Hindlimb muscle (tissue), 1 donor: ENCODE data around the gene ATP2B2. TPM values are rescaled to one million over a fixed set of nuclear protein-coding genes. Genes with fewer than 3 reads are reported as not detected.

Experiments used
- DNase-seq: peaks from one replicate; pipeline ENCODE4 v3.0.0-alpha.2; 2013
- polyA plus RNA-seq: library from polyadenylated mRNA; unstranded; fragments of 120-200 nt; gene quantifications from one replicate; pipeline ENCODE4 v1.2.1, GENCODE V29; 2013; ENCODE audit not compliant: insufficient read length

ATP2B2 gene
- polyA plus RNA-seq, 1 donor, result 7.1 TPM

DNA sequence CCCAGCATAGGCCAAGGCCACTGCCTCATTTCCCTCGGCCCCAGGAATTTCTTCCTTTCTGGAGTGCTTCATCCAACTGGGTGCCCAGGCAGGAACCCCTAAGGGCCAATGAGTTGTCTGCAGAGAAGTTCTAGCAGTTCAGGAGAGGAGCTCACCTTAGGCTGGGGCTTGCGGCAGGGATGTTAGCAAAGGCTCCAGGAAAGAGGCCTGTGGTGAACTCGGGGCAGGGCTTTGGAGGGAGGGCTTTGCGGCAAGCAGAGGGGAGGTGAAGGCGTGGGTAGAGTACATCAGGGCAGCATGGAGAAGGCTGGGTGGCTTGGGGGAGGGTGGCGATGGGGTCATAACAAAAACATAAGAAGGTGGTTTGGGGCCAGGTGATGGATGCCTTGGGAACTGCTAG lies 213.7 kb downstream of the ATP2B2 start:
- no peak for DNase-seq

DNA sequence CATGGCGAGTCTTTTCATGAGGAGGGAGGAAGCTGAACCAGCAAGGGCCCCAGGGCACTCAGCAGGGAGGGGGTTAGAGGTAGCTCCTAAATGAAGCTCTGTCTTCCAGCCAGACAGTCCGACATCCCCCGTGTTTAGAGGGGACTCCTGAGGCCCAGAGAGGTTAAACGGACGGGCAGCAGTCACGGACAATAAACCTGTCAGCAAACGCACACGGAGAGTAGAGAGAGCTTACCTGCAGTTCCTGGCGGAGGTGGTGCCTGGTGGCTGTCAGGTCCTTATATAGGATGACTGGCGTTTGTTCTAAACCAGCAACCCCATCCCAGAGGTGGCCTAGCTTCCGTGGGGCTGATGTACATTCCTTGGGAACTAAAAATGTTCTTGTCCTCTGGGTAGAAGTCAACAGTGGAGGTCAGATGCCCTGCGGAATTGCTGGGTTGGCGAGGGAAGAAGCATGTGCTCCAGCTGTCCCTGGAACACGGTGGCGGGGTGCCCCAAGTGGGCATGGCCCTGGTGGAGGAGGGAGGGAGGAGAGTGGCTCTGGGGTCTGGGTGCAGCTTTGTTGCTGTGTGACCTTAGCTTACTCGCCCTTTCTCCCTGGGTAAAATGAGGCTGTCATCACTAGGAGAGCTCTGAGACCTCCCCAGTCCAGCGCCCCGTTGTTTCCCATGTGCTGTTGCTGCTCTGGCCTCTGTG lies 214.8 kb downstream of the ATP2B2 start:
- DNase-seq, result no peak

DNA sequence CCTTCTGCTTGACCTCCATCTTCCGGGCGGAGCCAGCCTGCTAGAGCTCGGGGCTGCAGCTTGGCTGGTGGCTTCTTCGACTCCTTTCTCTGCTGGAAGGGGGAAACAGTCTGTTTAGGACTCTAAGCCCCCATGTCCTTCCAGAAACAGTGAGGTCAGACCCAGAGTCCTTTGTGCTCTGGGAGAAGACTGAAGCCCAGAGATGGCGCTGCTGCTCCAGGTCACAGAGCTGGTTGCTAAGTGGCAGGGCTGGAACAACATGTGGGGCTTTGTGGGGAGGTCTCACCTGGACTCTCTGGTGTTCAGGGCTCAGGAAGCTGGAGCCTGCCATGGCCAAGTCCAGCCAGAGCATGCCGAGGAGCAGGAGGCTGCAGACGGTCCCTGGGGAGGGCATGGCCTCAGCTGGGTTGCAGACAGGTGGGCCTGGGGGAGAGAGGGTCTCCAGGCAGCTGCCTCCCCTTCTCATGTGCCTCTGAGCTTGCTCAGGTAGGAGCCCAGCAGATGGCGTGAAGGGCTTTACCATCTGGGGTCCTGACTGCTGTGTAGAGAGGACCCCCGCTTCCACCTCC lies 215.5 kb downstream of the ATP2B2 start:
- no peak for DNase-seq

GRCh38 chr3:10289077-10289476 lies 216.3 kb downstream of the ATP2B2 start:
- DNase-seq, result no peak

- DNase-seq, result no peak
These were observed 216.8 kb downstream of the ATP2B2 start for GRCh38 chr3:10288575-10288960.

DNA sequence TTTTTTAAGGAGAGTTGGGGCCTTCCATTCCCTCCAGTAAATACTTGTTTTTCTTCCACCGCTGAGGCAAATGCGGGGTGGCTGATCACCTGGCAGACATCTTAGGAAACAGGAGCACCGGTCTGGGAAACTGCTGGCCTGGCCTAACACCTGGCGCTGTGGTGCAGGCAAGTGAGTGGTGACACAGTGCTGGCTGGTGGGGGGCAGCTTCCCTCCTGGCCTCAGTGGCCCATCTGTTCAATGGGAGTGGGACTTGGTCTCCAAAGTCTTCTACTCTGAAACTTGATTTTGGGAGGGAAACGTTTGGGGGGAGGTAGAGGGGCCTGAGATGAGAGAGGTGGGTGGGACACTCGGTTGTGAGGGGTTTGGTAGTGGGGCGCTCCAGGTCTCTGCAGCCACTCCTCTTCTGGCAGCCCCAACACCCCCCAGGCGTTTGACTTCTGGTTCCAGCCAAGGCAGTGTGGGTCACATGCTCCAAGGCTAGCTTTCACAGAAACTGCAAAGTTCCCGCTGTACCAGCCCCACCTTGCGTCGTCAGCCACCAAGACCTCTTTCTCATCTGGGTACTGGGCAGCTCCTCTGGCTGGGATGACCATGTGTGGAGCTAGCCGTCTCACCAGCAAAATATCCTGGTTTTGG lies 217.3 kb downstream of the ATP2B2 start:
- no peak for DNase-seq

GRCh38 chr3:10286596-10287295 lies 218.6 kb downstream of the ATP2B2 start:
- no peak for DNase-seq

GRCh38 chr3:10286133-10286524 lies 219.3 kb downstream of the ATP2B2 start:
- DNase-seq, result no peak

DNA sequence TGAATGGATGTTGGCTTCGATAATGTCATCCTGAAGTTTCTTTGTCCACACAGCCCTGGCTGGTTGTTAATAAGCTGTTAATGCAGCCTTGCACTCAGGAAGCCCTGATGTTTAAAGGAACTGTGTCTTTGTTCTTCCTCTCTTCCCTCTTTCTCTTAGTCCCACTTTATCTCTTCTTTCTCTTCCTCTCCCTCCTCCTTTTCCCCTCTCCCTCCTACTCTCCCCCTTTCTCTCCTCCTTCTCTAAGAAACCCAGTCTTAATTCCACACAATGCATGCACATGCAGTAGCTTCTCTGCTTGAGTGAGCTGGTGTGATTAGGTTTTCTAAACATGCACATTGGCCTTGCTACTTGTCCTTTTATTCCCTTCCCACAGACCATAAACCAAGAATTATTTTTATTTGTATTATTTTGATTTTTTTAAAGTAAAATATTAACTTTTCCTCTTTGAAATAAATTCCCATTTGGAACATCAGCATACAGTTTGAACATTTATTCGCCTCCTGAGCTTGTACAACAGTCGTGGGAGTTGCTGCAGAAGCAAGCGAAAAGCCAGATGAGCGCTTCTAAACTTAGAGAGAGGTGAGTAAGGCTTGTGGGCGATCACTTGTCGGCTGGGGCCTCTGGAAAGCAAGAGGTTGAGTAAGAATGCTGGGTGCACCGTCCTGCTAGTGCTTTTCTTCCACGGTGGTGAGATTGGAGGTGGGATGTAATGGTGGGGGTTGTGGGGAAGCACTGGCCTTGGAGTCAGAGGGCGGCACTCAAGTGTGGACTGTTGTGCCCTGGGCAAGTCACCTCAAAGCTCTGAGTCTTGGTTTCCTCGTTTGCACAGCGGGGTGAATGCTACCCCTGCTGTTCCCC lies 219.9 kb downstream of the ATP2B2 start:
- no peak for DNase-seq

DNA sequence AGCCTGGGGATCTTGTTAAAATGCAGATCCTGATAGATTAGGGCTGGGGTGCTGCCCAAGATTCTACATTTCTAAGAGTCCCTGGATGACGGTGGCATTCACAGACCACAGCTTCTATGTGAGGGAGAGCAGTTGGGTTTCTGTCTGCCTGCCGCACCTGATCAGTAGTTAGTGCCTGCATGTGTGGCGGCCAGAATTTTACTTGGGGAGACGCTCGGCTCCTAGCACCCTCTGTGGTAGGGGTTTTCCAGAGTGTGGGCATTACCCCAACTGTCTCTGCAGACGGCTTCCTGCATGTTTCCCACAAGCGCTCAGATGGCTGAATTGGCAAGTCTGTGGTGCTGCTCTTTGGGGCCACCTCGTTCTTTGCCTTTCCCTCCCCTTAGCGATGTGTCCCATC lies 220.9 kb downstream of the ATP2B2 start:
- no peak for DNase-seq

DNA sequence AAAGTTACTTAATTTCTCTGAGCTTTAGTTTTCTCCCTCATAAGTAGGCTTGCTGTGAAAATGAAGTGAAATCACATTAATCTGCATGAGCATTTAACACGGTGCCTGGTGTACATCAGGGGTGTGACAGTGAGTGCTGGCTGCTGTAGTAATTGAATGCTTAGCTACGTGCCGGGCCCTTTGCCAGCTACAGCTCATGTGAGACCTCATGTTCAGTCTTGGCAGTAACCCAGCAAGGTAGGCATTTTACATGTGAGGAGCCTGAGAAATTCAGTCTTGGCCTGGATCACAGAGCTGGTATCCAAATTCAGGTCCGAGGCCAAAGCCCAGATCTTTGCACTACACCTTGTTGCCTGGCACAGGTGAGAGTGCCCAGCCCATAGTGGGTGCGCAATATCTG lies 221.7 kb downstream of the ATP2B2 start:
- DNase-seq, result no peak

- DNase-seq, result no peak
These were observed 223.4 kb downstream of the ATP2B2 start for GRCh38 chr3:10281951-10282350.

DNA sequence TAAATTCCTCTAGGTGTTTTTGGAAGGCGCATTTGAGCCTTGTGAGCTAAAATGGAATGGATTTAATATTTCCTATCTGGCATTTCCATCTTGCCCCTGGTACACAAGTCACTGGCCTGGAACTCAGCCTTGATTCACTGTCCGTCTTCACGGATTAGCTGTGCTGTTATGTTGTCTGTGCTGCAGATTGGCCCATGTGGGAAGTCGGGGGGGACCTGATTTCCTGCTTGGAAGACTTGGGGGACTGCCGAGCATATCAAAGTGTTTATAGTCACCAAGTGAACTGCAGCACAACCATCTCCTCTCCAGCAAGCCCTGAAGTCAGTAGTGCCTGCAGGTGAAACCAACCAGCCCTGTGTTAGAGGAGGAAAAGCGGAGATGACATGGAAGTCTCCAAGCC lies 224.8 kb downstream of the ATP2B2 start:
- DNase-seq, result no peak

GRCh38 chr3:10280177-10280529 lies 225.2 kb downstream of the ATP2B2 start:
- DNase-seq, result no peak

- DNase-seq, result no peak
These were observed 225.8 kb downstream of the ATP2B2 start for GRCh38 chr3:10279384-10280176.

DNA sequence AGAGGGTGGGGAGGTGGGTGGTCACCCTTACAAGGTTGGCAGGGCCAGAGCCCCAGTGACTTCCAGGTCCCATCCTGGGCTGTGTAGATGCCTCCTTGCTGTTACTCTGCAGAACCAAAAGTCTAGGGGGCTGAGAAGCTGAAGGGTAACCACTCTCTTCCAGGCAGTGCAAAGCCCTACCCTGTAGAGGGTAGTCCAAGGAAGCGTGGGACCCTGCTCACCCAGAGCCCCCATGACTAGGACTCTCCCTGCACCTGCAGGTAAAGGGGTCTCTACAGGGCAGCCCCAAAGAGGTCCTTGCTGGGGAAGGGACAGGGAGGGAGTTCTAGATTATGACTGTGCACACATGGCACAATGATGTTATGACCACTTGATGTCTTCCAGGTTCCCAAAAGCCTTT lies 226.9 kb downstream of the ATP2B2 start:
- no peak for DNase-seq

DNA sequence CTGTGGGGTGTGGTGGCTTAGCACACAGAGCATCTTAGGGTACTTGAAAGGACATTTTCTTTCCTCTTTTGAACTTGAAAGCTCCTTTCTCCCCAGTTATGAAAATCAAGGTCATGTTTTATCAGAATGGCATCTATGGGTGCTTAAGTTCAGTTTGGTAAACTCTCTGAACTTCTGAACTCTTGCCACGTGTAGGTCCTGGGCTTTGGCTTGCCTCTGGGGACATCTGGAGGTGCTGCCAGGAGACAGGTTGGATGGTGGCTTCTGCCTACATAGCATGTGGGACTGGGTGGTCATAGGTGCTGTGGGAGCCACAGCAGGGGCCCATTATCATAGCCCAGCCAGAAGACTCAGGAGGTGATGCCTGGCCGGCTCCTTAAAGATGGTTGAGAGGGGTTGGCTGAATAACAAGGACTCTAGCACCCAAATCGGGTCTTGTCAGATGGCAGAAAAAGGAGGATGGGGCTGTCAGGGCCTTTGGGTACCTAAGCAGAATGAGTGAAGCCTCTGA lies 228.2 kb downstream of the ATP2B2 start:
- no peak for DNase-seq

- DNase-seq, result no peak
These were observed 230.8 kb downstream of the ATP2B2 start for GRCh38 chr3:10274601-10275000.
